GM12878 (cell line): ENCODE results near the gene KRT10. TPM values are rescaled to one million over a fixed set of nuclear protein-coding genes. Genes with fewer than 3 reads are reported as not detected.

ENCODE experiments used
- ATAC-seq: fragments of 200-7000 bp; cut with Tn5 transposase; 3 replicates; pipeline ENCODE4 v1.9.1; 2020; ENCODE audit warnings: mild to moderate bottlenecking, moderate library complexity
- BruUV-seq: library from RNA; stranded (reverse); fragments of 400-500 nt; replicated peaks from 2 replicates; lab custom pipeline; 2021; lab: Mats Ljungman, UMichigan
- CTCF ChIA-PET: fragments of 300-600 bp; sonication (Branson Sonifier 250); formaldehyde crosslinking; extraction: SDS; loops from one replicate; lab custom pipeline; 2021; ENCODE audit warnings: inconsistent platforms; lab: Yijun Ruan, JAX
- POLR2A ChIA-PET: fragments of 350-600 bp; formaldehyde crosslinking; extraction: SDS; loops from one replicate; lab custom pipeline; 2021; ENCODE audit warnings: inconsistent platforms; lab: Charles Lee
- RAD21 ChIA-PET: fragments of 300-600 bp; sonication (Branson Sonifier 250); formaldehyde crosslinking; loops from one replicate; lab custom pipeline; 2023; ENCODE audit warnings: antibody characterized with exemption; ENCODE audit not compliant: unreplicated experiment; lab: Charles Lee
- SMC1A ChIA-PET: fragments of 300-600 bp; sonication (Branson Sonifier 250); formaldehyde crosslinking; loops from one replicate; lab custom pipeline; 2023; ENCODE audit not compliant: unreplicated experiment, uncharacterized antibody; lab: Charles Lee
- DNase-seq: peaks from one replicate; pipeline ENCODE4 v3.0.0-alpha.2; 2011; ENCODE audit warnings: low read depth, low spot score
- FAIRE-seq: peaks from 3 replicates; lab custom pipeline; 2011; peaks lifted over from hg19 to GRCh38; lab: Jason Lieb, UNC
- H2AFZ ChIP-seq: 2 replicates; pipeline ENCODE4 v1.6.0; 2011; ENCODE audit warnings: low read depth, low read length, control low read depth; ENCODE audit not compliant: control insufficient read depth
- H3K27ac ChIP-seq: 2 replicates; pipeline ENCODE4 v1.5.1; 2011; ENCODE audit warnings: control low read depth; ENCODE audit not compliant: control insufficient read depth, insufficient read depth
- H3K27me3 ChIP-seq, 2 experiments: replicated peaks in 1 of 2; 2 replicates each; pipeline versions ENCODE4 v1.6.0 to v1.6.1; 2011; ENCODE audit warnings: low read length in 1 of 2; ENCODE audit not compliant: control insufficient read depth in 2 of 2, insufficient read depth in 2 of 2
- H3K36me3 ChIP-seq, 2 experiments: 2 replicates each; pipeline ENCODE4 v1.5.1; 2011; ENCODE audit warnings: low read length in 1 of 2; ENCODE audit not compliant: control insufficient read depth in 2 of 2, insufficient read depth in 2 of 2
- H3K4me1 ChIP-seq: 2 replicates; pipeline ENCODE4 v1.6.1; 2011; ENCODE audit warnings: mild to moderate bottlenecking, low read length, moderate library complexity, mixed read lengths; ENCODE audit not compliant: control insufficient read depth, insufficient read depth
- H3K4me2 ChIP-seq: 2 replicates; pipeline ENCODE4 v1.6.0; 2011; ENCODE audit warnings: control low read depth; ENCODE audit not compliant: control insufficient read depth, insufficient read depth
- H3K4me3 ChIP-seq: fragments of 200-600 bp; sonication (generic); 2 replicates; pipeline ENCODE4 v1.5.1; 2016
- H3K79me2 ChIP-seq: 2 replicates; pipeline ENCODE4 v1.6.0; 2011; ENCODE audit warnings: low read length; ENCODE audit not compliant: control insufficient read depth, insufficient read depth
- H3K9ac ChIP-seq: 2 replicates; pipeline ENCODE4 v1.8.0; 2011; ENCODE audit warnings: low read length, control low read depth, mixed read lengths; ENCODE audit not compliant: control insufficient read depth, insufficient read depth
- H3K9me3 ChIP-seq: replicated peaks from 3 replicates; pipeline ENCODE4 v1.5.1; 2011; ENCODE audit warnings: mild to moderate bottlenecking, low read length; ENCODE audit not compliant: control insufficient read depth, insufficient read depth
- H4K20me1 ChIP-seq: 2 replicates; pipeline ENCODE4 v1.6.0; 2011; ENCODE audit not compliant: control insufficient read depth, insufficient read depth
- ASH2L ChIP-seq: fragments of 300-600, 200-600 bp; sonication (generic); IDR thresholded peaks from 2 replicates; pipeline ENCODE4 v1.6.1; 2017; ENCODE audit warnings: low read depth, mild to moderate bottlenecking, borderline replicate concordance
- BCLAF1 ChIP-seq: fragments of 450-650 bp; IDR thresholded peaks from 2 replicates; pipeline ENCODE4 v1.6.1; 2017; ENCODE audit warnings: antibody characterized with exemption, mild to moderate bottlenecking, moderate library complexity
- KDM1A ChIP-seq: fragments of 200-600 bp; sonication (generic); IDR thresholded peaks from 2 replicates; pipeline ENCODE4 v1.6.1; 2016; ENCODE audit warnings: borderline replicate concordance
- STAT3 ChIP-seq: IDR thresholded peaks from 2 replicates; pipeline ENCODE4 v1.6.1; 2011; ENCODE audit warnings: low read depth, low read length, improper control_type of control experiment
- YBX1 ChIP-seq: fragments of 450-650 bp; IDR thresholded peaks from 2 replicates; pipeline ENCODE4 v1.6.1; 2016; ENCODE audit warnings: antibody characterized with exemption
- WGBS: methylation state at CpG from one replicate; pipeline ENCODE4 v1.1.6; 2016; ENCODE audit warnings: low lambda C conversion rate; ENCODE audit not compliant: insufficient replicate concordance, insufficient coverage; ENCODE audit errors: missing lambda C conversion rate; 5-methylcytosine and 5-hydroxymethylcytosine counted together
- in situ Hi-C: fragments of 300-500 bp; cut with MboI; formaldehyde crosslinking; loops from 9 replicates; pipeline ENCODE4 v1.14.3; 2018; ENCODE audit warnings: mixed read lengths
- intact Hi-C: fragments of 100-400 bp; cut with micrococcal nuclease; formaldehyde crosslinking; loops from one replicate; pipeline ENCODE4 v1.14.2; 2022; ENCODE audit not compliant: unreplicated experiment
- polyA plus RNA-seq, 11 experiments: library from polyadenylated mRNA; depleted of rRNA in 4 of 11; unstranded in 6 of 11; stranded (reverse) in 5 of 11; fragments of >200 nt; fragmentation: Nextera tagmentation in 4 of 11; fragmentation: Illumina TruSeq in 1 of 11; extraction: Ambion mirVana in 4 of 11; extraction: Trizol in 1 of 11; gene quantifications; 1 replicate in 1 of 11; 2 replicates in 10 of 11; pipeline versions ENCODE4 v1.2.1 to v1.2.3, GENCODE V29; 2011 to 2016; ENCODE audit warnings: inconsistent platforms in 2 of 11, missing spikeins in 2 of 11, low read depth in 1 of 11
- total RNA-seq, 4 experiments: library from RNA; depleted of rRNA in 3 of 4; stranded (reverse); fragments of >200 nt in 3 of 4; fragmentation: Illumina TruSeq in 1 of 4; extraction: Trizol in 1 of 4; gene quantifications; 2 replicates each; pipeline versions ENCODE4 v1.2.1 to v1.2.3, GENCODE V29; 2013 to 2021

The KRT10 gene
- total and polyA plus RNA-seq, 10 of the 15 experiments (the other 5 are each of a cell fraction or from before 2014, with no cell fraction given) = 10.8 to 98.5 (median 23.9) TPM

- ATAC-seq = no peak
- SMC1A ChIA-PET = interaction anchor here (1.1 to 1.2 kb wide), 2 partner anchors 12 to 35 kb away, joined by 3 to 4 read pairs; partner anchors contain the start of gene KRT10
- BruUV-seq = no TSS peak
- in situ Hi-C loops (no loop called here), intact Hi-C loops (no loop called here)
- CTCF ChIA-PET = interaction anchor here (0.6 to 1.2 kb wide), 3 partner anchors 195 to 839 kb away, joined by 3 to 4 read pairs (median 3); no protein-coding TSS in a partner anchor
- no peak overlapping the region for H3K9ac ChIP-seq
- H2AFZ ChIP-seq = no peak overlapping the region
- FAIRE-seq = no peak
- no peak overlapping the region for H3K4me3 ChIP-seq
- RAD21 ChIA-PET = interaction anchor here (1.5 kb wide), 1 partner anchor 190 kb away, joined by 3 read pairs; no protein-coding TSS in a partner anchor
- 95% methylated on average over 2 of the region's 2 CpGs for WGBS
- POLR2A ChIA-PET = no interaction called here
- H3K36me3 ChIP-seq = no peaks in the 10 kb centered on the region
- H3K27me3 ChIP-seq = peaks cover 6 to 7% of the 10 kb centered on the region in 2 experiments
- no peaks in the 10 kb centered on the region for H3K9me3 ChIP-seq
- H3K4me2 ChIP-seq = no peak overlapping the region
- no peaks in the 10 kb centered on the region for H3K4me1 ChIP-seq
- H3K27ac ChIP-seq = no peak overlapping the region
- no peak for DNase-seq
- H3K79me2 ChIP-seq = no peaks in the 10 kb centered on the region
- TF ChIP-seq STAT3 (no peak), ASH2L (no peak), YBX1 (no peak), KDM1A (no peak), BCLAF1 (no peak)
- TF ChIP-seq, all 136 proteins: peak for 0
- no peaks in the 10 kb centered on the region for H4K20me1 ChIP-seq
Measured at GRCh38 chr17:40809721-40810421, 12.5 kb downstream of the KRT10 start.
